ENCODE measurements around the gene NR1H2. TPM values are rescaled to one million over a fixed set of nuclear protein-coding genes. Genes with fewer than 3 reads are reported as not detected.

Gene NR1H2
- total and polyA plus RNA-seq, 10 donors, result 53.1 to 96.0 (median 74.0) TPM

DNA sequence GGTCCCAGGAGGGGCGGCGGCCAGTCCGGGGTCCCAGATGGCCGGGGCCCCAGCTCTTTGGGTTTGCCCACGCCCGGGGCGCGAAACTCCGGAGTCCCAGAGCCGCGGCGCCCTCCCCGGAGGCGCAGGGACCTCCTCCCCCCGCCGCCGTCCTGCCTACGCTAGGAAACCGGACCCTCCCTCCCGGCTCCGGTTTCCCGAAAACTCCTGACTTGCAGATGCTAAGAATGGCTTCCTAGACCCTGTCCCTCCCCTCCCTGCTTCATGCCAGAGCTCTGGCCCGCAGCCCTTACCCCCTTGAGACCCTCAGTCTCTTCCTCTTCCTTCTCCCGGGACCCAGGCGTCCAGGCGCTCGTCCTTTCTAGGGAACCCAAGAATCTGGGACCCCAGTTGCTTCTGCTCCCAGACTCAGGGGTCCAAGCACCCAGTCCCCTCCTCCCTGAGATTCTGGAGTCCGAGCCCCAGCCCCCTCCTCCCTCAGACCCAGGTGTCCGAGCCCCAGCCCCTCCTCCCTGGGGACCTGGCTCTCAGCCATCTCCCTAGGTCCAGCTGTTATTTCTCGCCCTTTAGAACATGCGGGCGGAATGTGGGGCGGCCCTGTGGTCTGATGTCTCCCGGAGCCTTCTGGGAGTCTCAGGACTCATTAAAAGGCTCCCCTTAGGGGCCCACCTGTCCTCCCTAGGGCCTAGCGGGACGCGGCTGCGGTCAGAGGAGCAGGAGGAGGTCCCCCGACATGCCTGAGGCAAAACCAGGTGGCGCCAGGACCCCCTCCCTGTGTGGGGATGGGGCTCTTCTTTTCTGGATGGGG lies 56.2 kb downstream of the NR1H2 start, which contains the start of gene MYBPC2:
TSS of gene MYBPC2 (plus strand) at position 672 of the 808 bp plus-strand sequence. CDS start at position 734, 62 bp downstream.
- DNase-seq, result no peak
- peak within 1 kb of the TSS; percentile 43 to 78 (median 62) for H3K4me3 ChIP-seq
- TF ChIP-seq POLR2AphosphoS5 (IDR thresholded peaks at IDR 0.05) (no peak), POLR2A (IDR thresholded peaks at IDR 0.05) (no peak)
- TF ChIP-seq, protein P1, sequence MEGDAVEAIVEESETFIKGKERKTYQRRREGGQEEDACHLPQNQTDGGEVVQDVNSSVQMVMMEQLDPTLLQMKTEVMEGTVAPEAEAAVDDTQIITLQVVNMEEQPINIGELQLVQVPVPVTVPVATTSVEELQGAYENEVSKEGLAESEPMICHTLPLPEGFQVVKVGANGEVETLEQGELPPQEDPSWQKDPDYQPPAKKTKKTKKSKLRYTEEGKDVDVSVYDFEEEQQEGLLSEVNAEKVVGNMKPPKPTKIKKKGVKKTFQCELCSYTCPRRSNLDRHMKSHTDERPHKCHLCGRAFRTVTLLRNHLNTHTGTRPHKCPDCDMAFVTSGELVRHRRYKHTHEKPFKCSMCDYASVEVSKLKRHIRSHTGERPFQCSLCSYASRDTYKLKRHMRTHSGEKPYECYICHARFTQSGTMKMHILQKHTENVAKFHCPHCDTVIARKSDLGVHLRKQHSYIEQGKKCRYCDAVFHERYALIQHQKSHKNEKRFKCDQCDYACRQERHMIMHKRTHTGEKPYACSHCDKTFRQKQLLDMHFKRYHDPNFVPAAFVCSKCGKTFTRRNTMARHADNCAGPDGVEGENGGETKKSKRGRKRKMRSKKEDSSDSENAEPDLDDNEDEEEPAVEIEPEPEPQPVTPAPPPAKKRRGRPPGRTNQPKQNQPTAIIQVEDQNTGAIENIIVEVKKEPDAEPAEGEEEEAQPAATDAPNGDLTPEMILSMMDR (IDR thresholded peaks at IDR 0.05 in 8 of 11, conservative IDR thresholded peaks at IDR 0.05 in 3 of 11), result no peak
- H3K27ac ChIP-seq, result peak within 1 kb of the TSS; percentile 66 to 94 (median 85)
- no peaks in the 10 kb centered on the region for H3K36me3 ChIP-seq
- intact Hi-C loops (cut with DNase I; ENCODE audit: low total_unique reads), result no loop called here
- no peaks in the 10 kb centered on the region for H3K9me3 ChIP-seq
- peaks cover 8 to 76% (median 49%) of the 10 kb centered on the region in 6 donors for H3K4me1 ChIP-seq
- peaks cover 0 to 41% (median 9%) of the 10 kb centered on the region in 7 donors for H3K27me3 ChIP-seq (replicated peaks in 1 of 7)
- WGBS, 5 donors, result 1 to 11% (median 4%) methylated on average over 17 to 40 of the region's 40 CpGs

Other genes with a start within 250 kb of the NR1H2 start
- not detected for gene IZUMO2, start 213.2 kb upstream of the NR1H2 start, total RNA-seq
- gene IZUMO2, start 213.2 kb upstream of the NR1H2 start, polyA plus RNA-seq, result not detected
- 1 to 10 TPM in 2 of 7 donors, under 1 TPM in 4, not detected in 1; 0.11 to 1.5 (median 0.30) TPM for gene MYH14, start 172.8 kb upstream of the NR1H2 start, total RNA-seq
- under 1 TPM; 0.04 to 0.45 (median 0.08) TPM for gene MYH14, start 172.8 kb upstream of the NR1H2 start, polyA plus RNA-seq
- 10 to 100 TPM in 2 of 7 donors, 1 to 10 TPM in 5; 2.6 to 20.8 (median 7.1) TPM for gene KCNC3, start 47.1 kb upstream of the NR1H2 start, total RNA-seq
- gene KCNC3, start 47.1 kb upstream of the NR1H2 start, polyA plus RNA-seq, result 1 to 10 TPM in 1 of 3 donors, under 1 TPM in 2; 0.72 to 2.6 (median 0.74) TPM
- 1 to 10 TPM; 1.5 to 3.4 (median 2.3) TPM for gene NAPSA, start 10.8 kb upstream of the NR1H2 start, total RNA-seq
- gene NAPSA, start 10.8 kb upstream of the NR1H2 start, polyA plus RNA-seq, result 1 to 10 TPM; 4.5 to 6.4 (median 5.0) TPM
- 10 to 100 TPM; 26.5 to 39.9 (median 28.2) TPM for gene POLD1, start 7.9 kb downstream of the NR1H2 start, total RNA-seq
- 10 to 100 TPM; 50.9 to 66.6 (median 66.5) TPM for gene POLD1, start 7.9 kb downstream of the NR1H2 start, polyA plus RNA-seq
- 10 to 100 TPM; 22.1 to 76.6 (median 34.4) TPM for gene SPIB, start 42.5 kb downstream of the NR1H2 start, total RNA-seq
- 10 to 100 TPM; 55.5 to 90.5 (median 86.1) TPM for gene SPIB, start 42.5 kb downstream of the NR1H2 start, polyA plus RNA-seq
- gene MYBPC2, start 56.4 kb downstream of the NR1H2 start, total RNA-seq, result 1 to 10 TPM in 1 of 7 donors, under 1 TPM in 4, not detected in 2; 0.28 to 1.5 (median 0.40) TPM
- gene MYBPC2, start 56.4 kb downstream of the NR1H2 start, polyA plus RNA-seq, result 1 to 10 TPM in 1 of 3 donors, under 1 TPM in 2; 0.33 to 1.7 (median 0.45) TPM
- 10 to 100 TPM; 53.0 to 72.6 (median 62.5) TPM for gene EMC10, start 100.0 kb downstream of the NR1H2 start, total RNA-seq
- 10 to 100 TPM; 31.0 to 61.1 (median 50.5) TPM for gene EMC10, start 100.0 kb downstream of the NR1H2 start, polyA plus RNA-seq
- under 1 TPM in 1 of 7 donors, not detected in 6; 0.61 TPM for gene GARIN5A, start 100.4 kb downstream of the NR1H2 start, total RNA-seq
- 1 to 10 TPM in 1 of 3 donors, under 1 TPM in 2; 0.42 to 1.4 (median 0.48) TPM for gene GARIN5A, start 100.4 kb downstream of the NR1H2 start, polyA plus RNA-seq
- 10 to 100 TPM; 21.4 to 32.1 (median 29.0) TPM for gene JOSD2, start 134.7 kb downstream of the NR1H2 start, total RNA-seq
- 10 to 100 TPM; 39.2 to 54.3 (median 42.4) TPM for gene JOSD2, start 134.7 kb downstream of the NR1H2 start, polyA plus RNA-seq
- not detected for gene ASPDH, start 137.5 kb downstream of the NR1H2 start, total RNA-seq
- not detected for gene ASPDH, start 137.5 kb downstream of the NR1H2 start, polyA plus RNA-seq
- gene LRRC4B, start 192.0 kb downstream of the NR1H2 start, total RNA-seq, result 1 to 10 TPM in 4 of 7 donors, under 1 TPM in 3; 0.20 to 2.3 (median 1.0) TPM
- 1 to 10 TPM in 1 of 3 donors, under 1 TPM in 2; 0.30 to 1.0 (median 0.90) TPM for gene LRRC4B, start 192.0 kb downstream of the NR1H2 start, polyA plus RNA-seq